Stimulated activated CD4-positive, alpha-beta T cell treated with anti-CD3 and anti-CD28 coated beads, Interleukin-15, amount 100 ng/mL, for 1 hour (primary cell): ENCODE measurements around the gene GTF2A1.

Source experiments
- DNase-seq, 2 donors: peaks; one replicate each; pipeline ENCODE4 v3.0.0-alpha.2; 2020; ENCODE audit warnings: low read depth in 1 of 2, low spot score in 1 of 2

GTF2A1 gene

GRCh38 chr14:81179631-81180030, 41.1 kb downstream of the GTF2A1 start:
- DNase-seq: no peak

DNA sequence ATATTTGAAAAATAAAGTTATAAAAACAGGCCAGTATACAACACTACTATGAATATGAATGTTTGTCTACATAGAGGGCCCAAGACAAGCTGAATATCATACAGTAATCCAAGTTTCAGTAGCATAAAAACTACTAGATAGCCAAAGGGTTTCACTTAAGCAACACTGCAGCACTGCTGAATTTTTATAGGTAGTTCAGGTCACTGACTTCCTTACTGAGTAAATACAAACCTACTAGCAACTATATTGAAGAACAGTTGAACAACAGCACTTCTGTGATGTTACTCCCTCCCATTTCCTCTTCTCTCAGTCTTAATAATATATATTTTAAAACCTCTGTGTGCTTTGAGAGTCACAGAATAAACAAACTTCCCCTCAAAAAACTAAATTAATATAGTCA, 42.7 kb downstream of the GTF2A1 start:
- no peak for DNase-seq

GRCh38 chr14:81177225-81177624, 43.5 kb downstream of the GTF2A1 start:
- no peak for DNase-seq

DNA sequence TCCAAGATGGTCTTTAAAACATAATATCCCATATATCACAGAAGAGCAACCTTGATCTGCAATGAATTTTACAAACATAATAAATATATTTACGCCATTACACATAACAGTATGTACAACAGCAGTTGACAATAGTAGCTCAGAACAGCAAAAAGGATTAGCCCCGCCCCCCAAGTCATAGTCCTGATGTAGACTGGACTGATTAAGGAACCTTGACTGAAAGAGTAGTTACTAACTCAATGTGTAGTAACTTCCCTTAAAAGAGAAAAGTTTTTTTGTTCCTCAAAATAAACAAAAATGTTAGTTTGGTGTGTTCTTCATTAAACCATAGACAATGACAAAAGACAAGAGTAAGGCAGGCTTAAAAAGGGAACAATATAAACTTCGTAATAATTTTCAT, 44.5 kb downstream of the GTF2A1 start:
- no peak for DNase-seq

DNA sequence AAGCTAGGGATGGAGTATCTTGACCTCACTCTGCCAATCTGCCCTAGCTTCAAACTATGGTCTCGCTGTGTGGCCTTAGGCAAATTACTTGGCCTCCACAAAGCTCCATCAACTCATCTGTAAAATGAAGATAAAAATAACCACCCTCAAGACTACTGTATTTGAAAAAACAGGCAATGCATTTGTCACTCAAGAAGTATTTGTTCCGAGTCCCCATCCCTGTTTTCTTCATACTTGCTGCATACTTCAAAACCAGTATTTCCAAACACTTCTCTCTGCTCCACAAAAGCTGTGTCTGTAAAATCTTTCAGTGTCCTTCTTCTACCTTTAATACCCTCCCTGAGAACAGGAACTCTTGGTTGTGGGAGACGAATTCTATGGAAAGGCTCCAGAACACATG, 47.9 kb downstream of the GTF2A1 start:
- no peak for DNase-seq

DNA sequence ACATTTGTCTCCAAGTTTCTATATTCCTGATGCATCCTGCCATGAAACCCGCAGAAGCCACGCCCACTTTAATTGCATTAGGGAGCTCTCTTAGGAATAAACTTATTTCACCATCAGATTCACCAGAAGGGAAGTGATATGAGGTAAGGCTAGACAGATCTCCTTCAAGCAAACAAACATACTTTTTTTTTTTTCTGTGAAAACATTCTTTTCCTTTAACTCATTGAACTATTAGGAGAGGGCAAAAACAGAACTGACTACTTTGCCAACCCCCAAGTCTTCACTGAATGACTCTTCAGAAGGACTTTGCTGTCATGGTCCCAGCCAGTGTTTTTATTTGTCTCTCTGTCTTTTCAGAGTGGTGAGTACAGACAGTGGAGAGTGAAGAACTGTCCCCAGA, 48.4 kb downstream of the GTF2A1 start:
- DNase-seq: no peak

DNA sequence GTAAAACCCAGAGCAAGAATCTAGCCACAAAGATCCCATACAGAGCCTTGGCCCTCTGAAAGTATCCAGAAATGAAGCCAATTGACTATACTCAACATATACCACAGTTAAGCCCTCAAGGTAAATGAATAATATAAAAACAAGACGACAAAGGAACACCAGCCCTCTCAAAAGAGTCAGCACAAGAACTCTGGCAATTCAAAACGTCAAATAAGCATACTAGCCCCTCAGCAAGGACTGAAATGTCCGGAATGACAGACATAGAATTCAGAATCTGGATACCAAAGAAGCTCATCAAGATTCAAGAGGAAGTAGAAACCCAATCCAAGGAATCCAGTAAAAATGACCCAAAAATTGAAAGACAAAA, 49.9 kb downstream of the GTF2A1 start:
- no peak for DNase-seq

DNA sequence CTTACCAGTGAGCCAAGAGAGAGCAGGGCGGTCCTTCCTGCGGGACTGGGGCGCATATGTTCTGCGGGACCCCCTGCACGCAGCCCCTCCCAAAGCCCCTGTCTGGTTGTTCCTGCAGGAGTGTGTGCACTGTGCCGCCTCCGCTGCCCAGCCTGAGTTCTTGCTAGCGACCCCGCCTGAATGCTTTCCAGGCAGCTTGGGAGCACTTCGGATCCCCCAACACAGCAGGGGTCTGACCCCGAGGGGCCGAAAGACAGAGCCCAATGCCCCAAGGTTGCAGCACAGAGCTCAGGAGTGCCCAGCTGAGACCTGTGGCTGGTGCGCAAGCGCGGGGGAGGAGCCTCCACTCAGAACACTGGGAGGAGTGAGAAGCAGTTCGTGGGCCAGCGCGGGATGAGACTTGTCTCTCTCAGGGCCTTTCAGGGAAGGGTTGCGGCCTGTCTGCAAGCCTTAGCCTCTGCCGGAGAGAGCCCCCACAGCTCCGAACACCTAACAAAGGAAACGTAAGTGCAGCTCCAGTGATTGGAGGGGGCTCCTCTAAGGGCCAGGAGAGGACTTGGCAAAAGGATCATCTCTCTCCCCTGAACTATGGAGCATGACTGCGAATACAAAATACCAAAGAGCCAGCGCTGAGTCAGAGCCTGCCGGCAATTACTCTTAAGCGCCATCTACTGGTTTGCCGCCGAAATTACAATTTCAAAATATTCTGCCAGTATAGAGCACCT, 50.5 kb downstream of the GTF2A1 start:
- peak; percentile 73 to 78 for DNase-seq

DNA sequence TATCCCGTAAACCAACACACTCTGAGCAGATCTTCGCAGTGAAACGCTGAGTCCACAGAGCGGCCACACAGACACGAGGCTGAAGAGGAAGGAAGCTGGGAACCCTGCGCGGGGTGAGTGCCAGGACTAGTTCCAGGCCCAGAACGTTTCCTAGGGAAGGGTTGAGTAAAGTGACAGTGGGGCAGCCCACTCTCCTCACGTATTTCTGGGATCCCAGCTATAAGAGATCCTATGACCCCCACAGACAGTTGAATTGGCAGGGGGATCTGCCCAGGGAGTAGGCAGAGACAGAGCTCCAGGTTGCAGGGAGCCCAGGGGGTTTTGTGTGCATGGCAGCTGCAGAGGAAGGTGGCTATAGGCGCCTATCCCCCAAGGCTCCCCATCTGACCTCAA, 51.1 kb downstream of the GTF2A1 start:
- DNase-seq: no peak

DNA sequence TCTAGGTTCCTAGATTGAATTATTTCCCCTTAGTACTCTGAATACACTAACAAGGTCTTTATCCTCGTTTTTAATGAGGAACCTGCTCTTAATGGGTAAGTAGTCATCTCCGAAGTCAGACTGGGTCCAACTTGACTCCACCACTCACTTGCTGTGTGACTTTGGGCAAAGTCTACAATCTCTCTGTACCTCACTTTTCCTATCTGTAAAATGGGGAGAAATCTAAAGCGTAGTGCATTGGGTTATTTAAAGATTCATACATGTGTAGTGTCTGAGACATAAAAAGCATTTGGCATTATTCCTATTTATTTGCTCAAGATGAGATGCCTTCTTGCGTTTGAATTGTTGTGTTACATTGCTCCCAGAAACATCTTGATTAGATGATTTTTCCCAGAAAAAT, 51.5 kb downstream of the GTF2A1 start:
- no peak for DNase-seq

DNA sequence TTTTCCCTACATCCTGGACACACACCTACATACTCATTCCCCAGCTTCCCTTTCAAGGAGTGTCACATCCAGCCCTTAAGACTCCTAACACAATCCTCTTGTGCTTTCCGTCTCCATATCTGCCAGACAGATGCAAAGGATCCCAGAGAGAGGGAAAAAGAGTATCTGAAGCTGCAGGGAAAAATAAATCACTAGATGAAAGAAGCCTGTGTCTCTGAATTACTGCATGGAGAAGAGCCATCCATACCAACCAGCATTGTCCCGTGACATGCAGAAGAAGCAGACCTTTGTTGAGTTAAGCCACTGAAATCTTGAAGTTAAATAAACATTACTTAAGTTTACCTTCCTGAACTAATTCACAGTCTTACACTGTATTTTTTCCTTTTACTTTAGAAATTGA, 54.6 kb downstream of the GTF2A1 start:
- no peak for DNase-seq

- DNase-seq: no peak
Measured at GRCh38 chr14:81165188-81165587, 55.6 kb downstream of the GTF2A1 start.

DNA sequence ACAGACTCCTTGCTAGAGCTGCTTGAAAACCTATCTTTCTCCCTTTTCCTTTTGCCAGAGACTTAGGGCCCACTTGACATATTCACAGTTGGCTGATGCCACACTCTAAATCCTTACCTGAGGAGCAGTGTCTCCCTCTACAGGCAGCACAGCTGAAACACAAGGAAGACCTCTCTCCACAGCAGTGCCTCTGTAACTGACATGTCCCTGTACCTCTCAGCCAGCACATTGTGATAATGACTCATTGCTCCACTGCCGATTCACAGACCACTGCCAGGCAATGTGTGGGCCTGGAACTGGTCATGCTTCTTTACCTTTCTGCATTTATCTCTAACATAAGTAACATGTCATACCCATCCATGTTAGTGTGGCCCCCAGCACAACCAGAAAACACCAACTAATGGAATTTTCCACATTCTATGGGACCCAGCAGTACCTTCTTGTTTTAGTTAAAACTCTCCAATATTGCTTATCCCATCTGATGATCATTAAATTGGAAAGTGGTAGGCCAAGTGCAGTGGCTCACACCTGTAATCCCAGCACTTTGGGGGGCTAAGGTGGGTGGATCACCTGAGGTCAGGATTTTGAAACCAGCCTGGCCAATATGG, 56.5 kb downstream of the GTF2A1 start:
- no peak for DNase-seq

- DNase-seq: no peak
Measured at GRCh38 chr14:81162941-81163340, 57.8 kb downstream of the GTF2A1 start.

- no peak for DNase-seq
Measured at GRCh38 chr14:81161749-81162148, 59.0 kb downstream of the GTF2A1 start.

GRCh38 chr14:81161088-81161487, 59.7 kb downstream of the GTF2A1 start:
- DNase-seq: no peak

- DNase-seq: no peak
Measured at GRCh38 chr14:81157431-81157830, 63.3 kb downstream of the GTF2A1 start.

DNA sequence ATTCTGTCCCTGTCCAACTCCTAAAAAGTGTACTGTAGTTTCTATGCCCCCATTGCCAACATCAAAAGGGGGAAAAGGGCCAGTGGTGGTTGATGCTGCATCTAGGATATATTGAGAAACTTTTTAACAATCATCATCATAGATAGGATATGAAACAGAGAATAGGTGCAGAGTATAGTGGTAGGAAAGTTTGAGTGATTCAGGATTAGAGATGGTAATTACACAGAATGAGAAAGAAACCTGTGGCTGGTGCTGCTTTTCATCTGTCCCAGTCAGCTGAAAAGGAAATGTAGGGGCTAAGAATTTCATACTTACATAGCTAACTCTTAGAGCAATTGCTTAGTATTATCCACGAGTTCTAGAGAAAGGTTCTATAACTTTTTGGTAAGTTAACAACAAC, 67.6 kb downstream of the GTF2A1 start:
- no peak for DNase-seq

DNA sequence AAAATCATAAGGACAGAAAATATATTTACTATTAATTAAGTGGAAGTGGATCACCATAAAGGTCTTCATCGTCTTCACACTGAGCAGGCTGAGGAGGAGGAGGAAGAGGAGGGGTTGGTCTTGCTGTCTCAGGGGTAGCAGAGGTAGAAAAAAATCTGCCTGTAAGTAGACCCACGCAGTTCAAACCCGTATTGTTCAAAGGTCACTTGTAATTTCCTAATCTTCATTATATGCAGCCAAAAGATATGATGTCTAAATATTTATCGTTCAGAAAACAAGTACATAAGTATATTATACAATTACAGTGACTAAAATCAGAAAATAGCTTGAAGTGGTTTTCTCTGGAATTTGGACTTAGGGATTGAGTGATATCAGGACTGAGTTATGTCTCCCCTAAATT, 72.1 kb downstream of the GTF2A1 start:
- DNase-seq: no peak

DNA sequence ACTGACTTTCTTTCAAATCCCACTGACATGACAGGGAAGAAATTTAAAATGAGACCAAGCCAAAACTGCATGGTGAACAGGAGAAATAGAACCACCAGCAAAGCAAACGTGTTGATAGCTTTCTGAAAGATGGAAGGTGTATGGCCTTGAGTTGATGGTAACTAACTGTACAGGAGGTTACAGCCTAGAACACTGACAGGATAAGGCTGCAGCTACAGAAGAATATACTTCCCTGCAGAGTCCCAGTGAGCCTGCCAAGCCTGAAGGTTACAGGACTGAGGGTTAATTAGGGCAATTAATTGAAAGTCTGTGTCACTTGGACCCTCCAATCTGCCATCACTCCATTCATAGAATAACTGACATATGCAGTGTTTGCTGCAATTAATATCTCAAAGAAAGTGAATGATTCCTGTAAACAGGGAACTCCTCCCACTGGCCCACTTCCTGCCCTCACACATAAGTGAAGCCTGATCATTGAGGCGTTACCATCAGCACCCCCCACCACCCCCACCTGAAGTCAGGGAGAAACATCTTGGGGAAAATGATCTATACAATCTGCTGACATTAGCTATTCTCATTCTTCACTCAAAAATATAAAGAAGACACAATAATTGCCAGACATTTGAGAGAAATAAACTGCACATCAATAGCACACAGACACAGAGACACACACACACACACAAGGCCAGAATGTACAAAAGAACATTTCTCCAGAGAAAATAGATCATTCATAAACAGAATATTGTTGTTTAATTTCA, 73.4 kb downstream of the GTF2A1 start:
- DNase-seq: no peak

DNA sequence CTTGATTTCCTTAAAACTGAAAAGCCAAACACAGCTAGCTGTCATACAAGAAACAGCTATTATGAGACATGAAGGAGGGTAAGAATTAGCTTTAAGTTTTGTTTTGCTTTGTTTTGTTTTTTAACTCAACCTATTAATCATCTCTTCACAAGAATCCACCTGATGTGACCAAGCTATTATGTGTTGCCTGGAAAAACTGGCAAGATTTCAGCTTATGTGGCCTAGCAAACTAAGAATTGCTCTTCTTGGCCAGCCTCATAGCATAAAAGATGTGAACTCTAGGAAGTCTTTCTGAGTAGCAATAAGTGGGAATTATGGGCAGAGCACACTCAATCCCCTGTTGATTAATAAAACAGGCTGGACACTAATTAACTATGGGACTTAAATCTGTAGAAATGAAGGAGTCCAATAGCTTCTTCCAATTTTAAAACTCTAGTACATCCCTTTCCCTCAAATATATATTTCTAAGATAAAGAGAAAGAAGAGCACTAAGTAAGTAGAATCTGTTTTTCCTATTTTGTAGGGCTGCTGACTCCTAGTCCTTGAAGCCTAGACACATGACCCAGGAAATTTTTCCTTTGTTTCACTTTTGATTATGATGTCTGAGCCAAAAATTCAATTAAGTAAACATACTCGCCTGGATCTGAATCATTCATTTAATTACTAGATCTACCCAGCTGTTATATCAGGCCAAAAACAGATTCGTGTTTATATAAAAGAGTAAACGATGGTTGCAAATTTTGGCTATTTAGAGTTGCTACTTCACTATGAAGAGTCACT, 75.7 kb downstream of the GTF2A1 start:
- no peak for DNase-seq

DNA sequence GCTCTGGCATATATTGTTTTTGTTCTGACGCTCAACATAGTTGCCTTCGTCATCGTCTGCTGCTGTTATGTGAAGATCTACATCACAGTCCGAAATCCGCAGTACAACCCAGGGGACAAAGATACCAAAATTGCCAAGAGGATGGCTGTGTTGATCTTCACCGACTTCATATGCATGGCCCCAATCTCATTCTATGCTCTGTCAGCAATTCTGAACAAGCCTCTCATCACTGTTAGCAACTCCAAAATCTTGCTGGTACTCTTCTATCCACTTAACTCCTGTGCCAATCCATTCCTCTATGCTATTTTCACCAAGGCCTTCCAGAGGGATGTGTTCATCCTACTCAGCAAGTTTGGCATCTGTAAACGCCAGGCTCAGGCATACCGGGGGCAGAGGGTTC, 77.0 kb downstream of the GTF2A1 start:
- DNase-seq: no peak
